PC-9 (cell line): ENCODE data around the gene ST7. TPM values are rescaled to one million over a fixed set of nuclear protein-coding genes. Genes with fewer than 3 reads are reported as not detected.

ENCODE experiments used
- BruUV-seq: library from RNA; stranded (reverse); fragments of 400-500 nt; replicated peaks from 2 replicates; lab custom pipeline; 2021; lab: Mats Ljungman, UMichigan
- CTCF ChIA-PET: fragments of 300-600 bp; sonication (Branson Sonifier 250); formaldehyde crosslinking; loops from one replicate; lab custom pipeline; 2022; ENCODE audit warnings: antibody characterized with exemption; lab: Charles Lee
- POLR2A ChIA-PET: fragments of 300-600 bp; sonication (Branson Sonifier 250); formaldehyde crosslinking; loops from one replicate; lab custom pipeline; 2022; ENCODE audit warnings: antibody characterized with exemption; ENCODE audit not compliant: unreplicated experiment; lab: Charles Lee
- DNase-seq, 2 experiments: peaks; one replicate each; pipeline versions ENCODE4 v3.0.0 to v3.0.0-alpha.2; 2015 to 2022; ENCODE audit warnings: mixed read lengths in 1 of 2
- H2AFZ ChIP-seq: fragments of 200-600 bp; sonication (generic); 2 replicates; pipeline ENCODE4 v1.8.1; 2017; ENCODE audit warnings: antibody characterized with exemption
- H3F3A ChIP-seq: fragments of 200-600 bp; sonication (generic); 2 replicates; pipeline ENCODE4 v1.8.1; 2017; ENCODE audit warnings: antibody characterized with exemption, mild to moderate bottlenecking, low read depth; ENCODE audit not compliant: insufficient read depth
- H3K27ac ChIP-seq: fragments of 200-600 bp; sonication (generic); 2 replicates; pipeline ENCODE4 v1.6.1; 2016; ENCODE audit warnings: mixed run types
- H3K27me3 ChIP-seq: fragments of 200-600 bp; sonication (generic); 2 replicates; pipeline ENCODE4 v1.6.1; 2016; ENCODE audit warnings: low read depth, mixed run types; ENCODE audit not compliant: insufficient read depth
- H3K36me3 ChIP-seq: fragments of 200-600 bp; sonication (generic); 2 replicates; pipeline ENCODE4 v1.6.1; 2016; ENCODE audit warnings: low read depth, mixed run types
- H3K4me1 ChIP-seq: fragments of 200-600 bp; sonication (generic); replicated peaks from 2 replicates; pipeline ENCODE4 v1.6.1; 2016; ENCODE audit warnings: mixed run types; ENCODE audit not compliant: insufficient read depth
- H3K4me2 ChIP-seq: fragments of 200-600 bp; sonication (generic); 2 replicates; pipeline ENCODE4 v1.6.1; 2017; ENCODE audit warnings: mixed run types
- H3K4me3 ChIP-seq: fragments of 200-600 bp; sonication (generic); 2 replicates; pipeline ENCODE4 v1.6.1; 2016; ENCODE audit warnings: mixed run types
- H3K79me2 ChIP-seq: fragments of 200-600 bp; sonication (generic); 2 replicates; pipeline ENCODE4 v1.6.1; 2017; ENCODE audit warnings: low read depth, mixed run types
- H3K9me2 ChIP-seq: fragments of 200-600 bp; sonication (generic); 2 replicates; pipeline ENCODE4 v1.8.1; 2017; ENCODE audit warnings: mild to moderate bottlenecking; ENCODE audit not compliant: insufficient read depth
- H3K9me3 ChIP-seq: fragments of 200-600 bp; sonication (generic); 2 replicates; pipeline ENCODE4 v1.8.1; 2016; ENCODE audit warnings: low read depth; ENCODE audit not compliant: insufficient read depth
- H4K20me1 ChIP-seq: fragments of 200-600 bp; sonication (generic); 2 replicates; pipeline ENCODE4 v1.8.1; 2017; ENCODE audit not compliant: insufficient read depth
- EZH2 ChIP-seq: fragments of 200-600 bp; sonication (generic); IDR thresholded peaks from 2 replicates; pipeline ENCODE4 v1.8.0; 2017; ENCODE audit warnings: antibody characterized with exemption, low read depth
- intact Hi-C: fragments of 100-400 bp; cut with micrococcal nuclease; formaldehyde crosslinking; loops from one replicate; pipeline ENCODE4 v1.10.0; 2022; ENCODE audit not compliant: unreplicated experiment
- total RNA-seq: library from RNA; stranded (reverse); gene quantifications from 2 replicates; pipeline ENCODE4 v1.2.3, GENCODE V29; 2021
- TF ChIP-seq, protein P1 (sequence below): fragments of 200-600 bp; sonication (generic); conservative IDR thresholded peaks from 2 replicates; pipeline ENCODE4 v1.6.1; 2017; ENCODE audit warnings: mixed run types, antibody characterized with exemption, mild to moderate bottlenecking, moderate library complexity

The ST7 gene
- total RNA-seq, 1 experiment from 2014 or later = 25.8 TPM

- Histone ChIP-seq H3K27ac (no peak overlapping the region), H3K4me1 (no peaks in the 10 kb centered on the region), H4K20me1 (no peaks in the 10 kb centered on the region), H3K36me3 (no peaks in the 10 kb centered on the region), H3K9me3 (no peaks in the 10 kb centered on the region), H3K9me2 (no peaks in the 10 kb centered on the region; the same call in 1 of the 2 replicates), H2AFZ (no peak overlapping the region), H3K4me2 (no peak overlapping the region), H3K4me3 (no peak overlapping the region), H3F3A (peaks cover 9% of the 10 kb centered on the region; the same call in 1 of the 2 replicates), H3K27me3 (no peaks in the 10 kb centered on the region), H3K79me2 (0 out of 2 replicates have a peak, but pooled peaks cover 13% of the 10 kb centered on the region)
- intact Hi-C loops = no loop called here
- no peak for DNase-seq
- CTCF ChIA-PET = interaction anchor here (0.5 to 1.1 kb wide), 2 partner anchors 21 to 376 kb away, joined by 3 read pairs; no protein-coding TSS in a partner anchor
- no peak for TF ChIP-seq EZH2
- TF ChIP-seq, protein P1, sequence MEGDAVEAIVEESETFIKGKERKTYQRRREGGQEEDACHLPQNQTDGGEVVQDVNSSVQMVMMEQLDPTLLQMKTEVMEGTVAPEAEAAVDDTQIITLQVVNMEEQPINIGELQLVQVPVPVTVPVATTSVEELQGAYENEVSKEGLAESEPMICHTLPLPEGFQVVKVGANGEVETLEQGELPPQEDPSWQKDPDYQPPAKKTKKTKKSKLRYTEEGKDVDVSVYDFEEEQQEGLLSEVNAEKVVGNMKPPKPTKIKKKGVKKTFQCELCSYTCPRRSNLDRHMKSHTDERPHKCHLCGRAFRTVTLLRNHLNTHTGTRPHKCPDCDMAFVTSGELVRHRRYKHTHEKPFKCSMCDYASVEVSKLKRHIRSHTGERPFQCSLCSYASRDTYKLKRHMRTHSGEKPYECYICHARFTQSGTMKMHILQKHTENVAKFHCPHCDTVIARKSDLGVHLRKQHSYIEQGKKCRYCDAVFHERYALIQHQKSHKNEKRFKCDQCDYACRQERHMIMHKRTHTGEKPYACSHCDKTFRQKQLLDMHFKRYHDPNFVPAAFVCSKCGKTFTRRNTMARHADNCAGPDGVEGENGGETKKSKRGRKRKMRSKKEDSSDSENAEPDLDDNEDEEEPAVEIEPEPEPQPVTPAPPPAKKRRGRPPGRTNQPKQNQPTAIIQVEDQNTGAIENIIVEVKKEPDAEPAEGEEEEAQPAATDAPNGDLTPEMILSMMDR = no peak
- BruUV-seq = no TSS peak
- POLR2A ChIA-PET = interaction anchor here (0.6 kb wide), 1 partner anchor 150 kb away, joined by 5 read pairs; no protein-coding TSS in a partner anchor
Measured at GRCh38 chr7:117008886-117009531, 55.7 kb downstream of the ST7 start.

DNA sequence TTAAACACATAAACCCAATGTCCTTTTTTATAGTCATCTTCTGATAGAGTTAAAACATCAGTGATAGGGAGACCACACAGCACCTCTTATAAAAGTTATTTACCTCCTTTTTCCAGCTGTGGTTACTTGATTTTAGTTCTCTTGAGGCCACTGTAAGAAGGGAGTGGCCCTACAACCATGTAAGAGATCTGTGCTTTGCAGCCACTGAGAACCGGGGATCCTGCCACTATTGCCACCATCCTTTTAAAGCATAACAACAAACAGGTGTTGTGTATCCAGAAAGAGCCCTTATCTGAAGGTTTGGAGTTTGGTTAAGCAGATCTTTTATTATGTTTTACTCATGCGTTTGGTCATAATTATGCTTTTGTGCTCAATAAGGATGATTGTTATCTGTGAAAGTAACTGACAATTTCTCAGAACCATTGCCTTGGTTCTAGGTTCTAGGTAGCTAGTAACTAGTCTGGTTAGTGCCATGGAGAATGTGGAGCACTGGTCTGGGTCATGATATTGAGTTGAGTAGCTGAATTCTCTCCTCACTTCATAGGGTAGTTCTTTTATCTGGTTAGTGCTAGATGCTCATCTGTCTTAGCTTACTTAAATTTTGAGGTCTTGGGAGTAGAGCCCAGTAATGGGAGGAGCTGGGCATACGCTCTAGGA lies 56.5 kb downstream of the ST7 start:
- no peaks in the 10 kb centered on the region; the same call in 1 of the 2 replicates for H3K9me2 ChIP-seq
- H3K79me2 ChIP-seq = 0 out of 2 replicates have a peak, but pooled peaks cover 13% of the 10 kb centered on the region
- peaks cover 9% of the 10 kb centered on the region; the same call in 1 of the 2 replicates for H3F3A ChIP-seq
- intact Hi-C loops = no loop called here
- no peak overlapping the region for H3K4me2 ChIP-seq
- POLR2A ChIA-PET = no interaction called here
- H2AFZ ChIP-seq = no peak overlapping the region
- H3K4me3 ChIP-seq = no peak overlapping the region
- H3K9me3 ChIP-seq = no peaks in the 10 kb centered on the region
- CTCF ChIA-PET = interaction anchor here (0.5 kb wide), 1 partner anchor 375 kb away, joined by 3 read pairs; no protein-coding TSS in a partner anchor
- H3K27me3 ChIP-seq = no peaks in the 10 kb centered on the region
- H4K20me1 ChIP-seq = no peaks in the 10 kb centered on the region
- TF ChIP-seq, protein P1 = no peak
- no peak for TF ChIP-seq EZH2
- no peaks in the 10 kb centered on the region for H3K4me1 ChIP-seq
- H3K27ac ChIP-seq = no peak overlapping the region
- BruUV-seq = no TSS peak
- H3K36me3 ChIP-seq = no peaks in the 10 kb centered on the region
- DNase-seq = no peak

- H3K9me2 ChIP-seq = no peaks in the 10 kb centered on the region; the same call in 1 of the 2 replicates
- H3K36me3 ChIP-seq = no peaks in the 10 kb centered on the region
- TF ChIP-seq, protein P1 = no peak
- TF ChIP-seq EZH2 = no peak
- no peak for DNase-seq
- H3K79me2 ChIP-seq = peaks cover 16% of the 10 kb centered on the region; the same call in 1 of the 2 replicates
- intact Hi-C loops = no loop called here
- no peaks in the 10 kb centered on the region for H4K20me1 ChIP-seq
- no peak overlapping the region for H3K4me2 ChIP-seq
- ChIA-PET POLR2A (no interaction called here), CTCF (no interaction called here)
- H2AFZ ChIP-seq = no peak overlapping the region
- no peak overlapping the region for H3K27ac ChIP-seq
- H3K9me3 ChIP-seq = no peaks in the 10 kb centered on the region
- BruUV-seq = no TSS peak
- H3K4me3 ChIP-seq = no peak overlapping the region
- H3K4me1 ChIP-seq = no peaks in the 10 kb centered on the region
- no peaks in the 10 kb centered on the region for H3K27me3 ChIP-seq
- peaks cover 9% of the 10 kb centered on the region; the same call in 1 of the 2 replicates for H3F3A ChIP-seq
Measured at GRCh38 chr7:117010375-117011133, 57.3 kb downstream of the ST7 start.
